GM21515 (cell line): ENCODE results near the gene AP1M1.

Experiments used
- ATAC-seq: cut with Tn5 transposase; IDR thresholded peaks from one replicate; pipeline ENCODE4 v1.9.1; 2021; ENCODE audit not compliant: unreplicated experiment

Gene AP1M1

GRCh38 chr19:16228637-16229321, 31.1 kb downstream of the AP1M1 start:
- ATAC-seq, result no peak

GRCh38 chr19:16229322-16229641, 31.6 kb downstream of the AP1M1 start:
- no peak for ATAC-seq

GRCh38 chr19:16232127-16232526, 34.4 kb downstream of the AP1M1 start:
- ATAC-seq, result no peak

GRCh38 chr19:16232568-16232967, 34.9 kb downstream of the AP1M1 start:
- ATAC-seq, result no peak

- ATAC-seq, result no peak
Observed at GRCh38 chr19:16233081-16233776, 35.5 kb downstream of the AP1M1 start.

- no peak for ATAC-seq
Observed at GRCh38 chr19:16233836-16234551, 36.3 kb downstream of the AP1M1 start.

GRCh38 chr19:16234552-16235445, 37.1 kb downstream of the AP1M1 start:
- no peak for ATAC-seq

GRCh38 chr19:16235811-16236652, 38.3 kb downstream of the AP1M1 start:
- ATAC-seq, result no peak

GRCh38 chr19:16244091-16244490, 46.4 kb downstream of the AP1M1 start:
- ATAC-seq, result no peak

- no peak for ATAC-seq
Observed at GRCh38 chr19:16247353-16248182, 49.9 kb downstream of the AP1M1 start.

GRCh38 chr19:16248380-16249023, 50.8 kb downstream of the AP1M1 start:
- no peak for ATAC-seq

- no peak for ATAC-seq
Observed at GRCh38 chr19:16249826-16250404, 52.2 kb downstream of the AP1M1 start.

GRCh38 chr19:16252459-16253205, 54.9 kb downstream of the AP1M1 start:
- ATAC-seq, result no peak

- no peak for ATAC-seq
Observed at GRCh38 chr19:16254851-16255408, 57.2 kb downstream of the AP1M1 start.

GRCh38 chr19:16257509-16258002, 59.8 kb downstream of the AP1M1 start:
- ATAC-seq, result no peak

GRCh38 chr19:16258440-16258903, 60.8 kb downstream of the AP1M1 start:
- no peak for ATAC-seq
